SK-N-SH (cell line): ENCODE data around the gene MCTP1. TPM values are rescaled to one million over a fixed set of nuclear protein-coding genes. Genes with fewer than 3 reads are reported as not detected.

Experiments used
- CTCF ChIA-PET: fragments of 300-600, 350-600 bp; formaldehyde crosslinking; extraction: SDS; loops from one replicate; lab custom pipeline; 2021; lab: Yijun Ruan, JAX
- POLR2A ChIA-PET: fragments of 350-600 bp; sonication (Branson Sonifier 250); formaldehyde crosslinking; extraction: SDS; loops from one replicate; lab custom pipeline; 2020; ENCODE audit warnings: antibody characterized with exemption, inconsistent platforms; lab: Yijun Ruan, JAX
- DNase-seq: peaks from one replicate; pipeline ENCODE4 v3.0.0; 2012
- H2AFZ ChIP-seq: fragments of 200-600 bp; sonication (generic); 2 replicates; pipeline ENCODE4 v1.8.1; 2016; ENCODE audit warnings: antibody characterized with exemption, mild to moderate bottlenecking, low read depth
- H3F3A ChIP-seq: fragments of 200-600 bp; sonication (generic); replicated peaks from 2 replicates; pipeline ENCODE3; 2016; ENCODE audit warnings: antibody characterized with exemption, mild to moderate bottlenecking; ENCODE audit not compliant: insufficient read depth
- H3K27ac ChIP-seq, 2 experiments: fragments of 200-500 bp in 1 of 2; fragments of 200-600 bp in 1 of 2; sonication (Bioruptor generic) in 1 of 2; sonication (generic), shearing (Covaris generic) in 1 of 2; 2 replicates each; pipeline versions ENCODE4 v1.5.1 to v1.6.1; 2014 to 2016; ENCODE audit warnings: low read depth in 2 of 2, inconsistent platforms in 1 of 2, low read length in 1 of 2, mild to moderate bottlenecking in 1 of 2, mixed read lengths in 1 of 2
- H3K27me3 ChIP-seq: fragments of 200-600 bp; sonication (generic), shearing (Covaris generic); 2 replicates; pipeline ENCODE4 v1.6.1; 2016; ENCODE audit warnings: mixed run types; ENCODE audit not compliant: insufficient read depth
- H3K36me3 ChIP-seq, 2 experiments: fragments of 200-500 bp in 1 of 2; fragments of 200-600 bp in 1 of 2; sonication (Bioruptor generic) in 1 of 2; sonication (generic) in 1 of 2; replicated peaks in 1 of 2; 2 replicates each; pipeline versions ENCODE3 to v1.5.1; 2014 to 2016; ENCODE audit warnings: low read length in 1 of 2, mild to moderate bottlenecking in 1 of 2; ENCODE audit not compliant: insufficient read depth in 2 of 2, control insufficient read depth in 1 of 2
- H3K4me1 ChIP-seq, 2 experiments: fragments of 200-500 bp in 1 of 2; fragments of 200-600 bp in 1 of 2; sonication (Bioruptor generic) in 1 of 2; sonication (generic), shearing (Covaris generic) in 1 of 2; 2 replicates each; pipeline versions ENCODE4 v1.5.1 to v1.6.1; 2014 to 2016; ENCODE audit warnings: low read depth in 1 of 2, low read length in 1 of 2, mixed run types in 1 of 2; ENCODE audit not compliant: insufficient read depth in 2 of 2, control insufficient read depth in 1 of 2
- H3K4me2 ChIP-seq: fragments of 200-600 bp; sonication (generic), shearing (Covaris generic); 2 replicates; pipeline ENCODE4 v1.6.1; 2017; ENCODE audit warnings: mixed run types
- H3K4me3 ChIP-seq, 2 experiments: fragments of 200-500 bp in 1 of 2; fragments of 200-600 bp in 1 of 2; sonication (Bioruptor generic) in 1 of 2; sonication (generic), shearing (Covaris generic) in 1 of 2; 2 replicates each; pipeline versions ENCODE4 v1.5.1 to v1.8.1; 2014 to 2016; ENCODE audit warnings: low read depth in 2 of 2, inconsistent platforms in 1 of 2, low read length in 1 of 2, mild to moderate bottlenecking in 1 of 2, mixed read lengths in 1 of 2, moderate library complexity in 1 of 2
- H3K79me2 ChIP-seq: fragments of 200-600 bp; sonication (generic); 2 replicates; pipeline ENCODE4 v1.8.1; 2017; ENCODE audit warnings: mild to moderate bottlenecking; ENCODE audit not compliant: insufficient read depth
- H3K9ac ChIP-seq: fragments of 200-600 bp; sonication (generic); 2 replicates; pipeline ENCODE4 v1.6.1; 2017; ENCODE audit warnings: mixed run types
- H3K9me2 ChIP-seq: fragments of 200-600 bp; sonication (generic); 2 replicates; pipeline ENCODE4 v1.6.1; 2017; ENCODE audit warnings: mixed run types
- H3K9me3 ChIP-seq: fragments of 200-600 bp; sonication (generic); 2 replicates; pipeline ENCODE4 v1.6.1; 2017; ENCODE audit warnings: mixed run types, mild to moderate bottlenecking, moderate library complexity
- H4K20me1 ChIP-seq: fragments of 200-600 bp; sonication (generic); 2 replicates; pipeline ENCODE4 v1.6.1; 2017; ENCODE audit warnings: mild to moderate bottlenecking, mixed run types; ENCODE audit not compliant: insufficient read depth
- CTCF ChIP-seq: fragments of 200-600 bp; sonication (generic); IDR thresholded peaks from 2 replicates; pipeline ENCODE4 v1.6.1; 2017; ENCODE audit warnings: antibody characterized with exemption, mild to moderate bottlenecking, moderate library complexity
- FOSL2 ChIP-seq: IDR thresholded peaks from 2 replicates; pipeline ENCODE4 v1.4.0; 2012; ENCODE audit warnings: low read depth, mild to moderate bottlenecking, moderate library complexity, borderline replicate concordance
- GABPA ChIP-seq: IDR thresholded peaks from 2 replicates; pipeline ENCODE4 v1.4.0; 2012; ENCODE audit warnings: low read depth, mild to moderate bottlenecking
- MEF2A ChIP-seq: IDR thresholded peaks from 2 replicates; pipeline ENCODE4 v1.4.0; 2012; ENCODE audit warnings: low read depth, borderline replicate concordance
- PBX3 ChIP-seq: IDR thresholded peaks from 2 replicates; pipeline ENCODE4; 2012
- RCOR1 ChIP-seq: fragments of 150-350 bp; IDR thresholded peaks from 2 replicates; pipeline ENCODE4 v1.6.1; 2017; ENCODE audit warnings: antibody characterized with exemption, low read length
- REST ChIP-seq: IDR thresholded peaks from 2 replicates; pipeline ENCODE4 v1.6.1; 2012; ENCODE audit warnings: mild to moderate bottlenecking, low read depth, low read length, moderate library complexity
- RFX5 ChIP-seq: IDR thresholded peaks from 2 replicates; pipeline ENCODE4 v1.6.1; 2012; ENCODE audit warnings: mild to moderate bottlenecking, improper control_type of control experiment, low read length
- SMC3 ChIP-seq: IDR thresholded peaks from 2 replicates; pipeline ENCODE4 v1.6.1; 2012; ENCODE audit warnings: low read depth, low read length, improper control_type of control experiment
- TCF12 ChIP-seq: IDR thresholded peaks from 2 replicates; pipeline ENCODE4 v1.4.0; 2012
- TEAD4 ChIP-seq: IDR thresholded peaks from 2 replicates; pipeline ENCODE4 v1.4.0; 2012; ENCODE audit warnings: mild to moderate bottlenecking, borderline replicate concordance; ENCODE audit not compliant: insufficient read depth
- USF1 ChIP-seq: IDR thresholded peaks from 2 replicates; pipeline ENCODE4 v1.4.0; 2012; ENCODE audit warnings: low read depth, borderline replicate concordance
- USF2 ChIP-seq: fragments of 150-350 bp; IDR thresholded peaks from 2 replicates; pipeline ENCODE4 v1.6.1; 2017; ENCODE audit warnings: antibody characterized with exemption, low read length, low read depth, borderline replicate concordance
- whole genome bisulfite sequencing: methylation state at CpG from one replicate; pipeline ENCODE4 v1.1.6; 2017; ENCODE audit warnings: low lambda C conversion rate; 5-methylcytosine and 5-hydroxymethylcytosine counted together
- polyA plus RNA-seq, 3 experiments: library from polyadenylated mRNA; depleted of rRNA; stranded (reverse); fragments of >200 nt; gene quantifications; 2 replicates each; pipeline ENCODE4 v1.2.3, GENCODE V29; 2012

The MCTP1 gene
- polyA plus RNA-seq, 1 of the 3 experiments (the other 2 are of a cell fraction), result 0.53 TPM

- Histone ChIP-seq H2AFZ (no peak overlapping the region), H3K9me3 (no peaks in the 10 kb centered on the region), H3K27ac (no peak overlapping the region), H3K4me2 (no peak overlapping the region), H3K9ac (no peak overlapping the region), H3K9me2 (no peaks in the 10 kb centered on the region), H3K79me2 (no peaks in the 10 kb centered on the region), H4K20me1 (no peaks in the 10 kb centered on the region), H3K27me3 (no peaks in the 10 kb centered on the region), H3K4me3 (no peak overlapping the region), H3F3A (no peaks in the 10 kb centered on the region), H3K36me3 (no peaks in the 10 kb centered on the region), H3K4me1 (no peaks in the 10 kb centered on the region)
- DNase-seq, result no peak
- TF ChIP-seq USF1 (no peak), TEAD4 (no peak), RCOR1 (no peak), MEF2A (no peak), GABPA (no peak), RFX5 (no peak), SMC3 (no peak), PBX3 (no peak), USF2 (no peak), REST (no peak), FOSL2 (no peak), CTCF (no peak), TCF12 (no peak)
- TF ChIP-seq, all 33 proteins: peak for 0
- CTCF ChIA-PET, result no interaction called here
- POLR2A ChIA-PET, result no interaction called here
- WGBS, result 7% methylated on average over 1 of the region's 1 CpG
Measured at GRCh38 chr5:95093211-95093610, 191.7 kb downstream of the MCTP1 start.
